Sigmoid colon (tissue), 7 donors: ENCODE data around the gene PHF11. TPM values are rescaled to one million over a fixed set of nuclear protein-coding genes. Genes with fewer than 3 reads are reported as not detected.

Source experiments
- DNase-seq: peaks from one replicate; pipeline ENCODE4 v3.0.0-alpha.2; 2019
- H3K27ac ChIP-seq, 4 donors: fragments of 200-600 bp; sonication (generic); one replicate each; pipeline ENCODE4 v1.5.1; 2016 to 2019; ENCODE audit warnings: mild to moderate bottlenecking in 1 of 4
- H3K27me3 ChIP-seq, 3 donors: fragments of 200-600 bp; sonication (generic); one replicate each; pipeline ENCODE4 v1.5.1; 2019; ENCODE audit warnings: mild to moderate bottlenecking in 1 of 3
- H3K36me3 ChIP-seq, 4 donors: fragments of 200-600 bp; sonication (generic); one replicate each; pipeline ENCODE4 v1.5.1; 2016 to 2019
- H3K4me1 ChIP-seq, 4 donors: fragments of 200-600 bp; sonication (generic); one replicate each; pipeline ENCODE4 v1.5.1; 2017 to 2019
- H3K4me3 ChIP-seq, 4 donors: fragments of 200-600 bp; sonication (generic); one replicate each; pipeline ENCODE4 v1.5.1; 2017 to 2019; ENCODE audit warnings: mild to moderate bottlenecking in 2 of 4, moderate library complexity in 1 of 4
- H3K9me3 ChIP-seq, 4 donors: fragments of 200-600 bp in 3 of 4; sonication (generic) in 3 of 4; one replicate each; pipeline versions ENCODE4 v1.5.1 to v1.6.1; 2013 to 2019
- CTCF ChIP-seq, 4 experiments: fragments of 450-650 bp in 3 of 4; fragments of 200-600 bp in 1 of 4; IDR thresholded peaks; one replicate each; pipeline ENCODE4 v1.5.1; 2016 to 2019; ENCODE audit warnings: antibody characterized with exemption in 4 of 4, mild to moderate bottlenecking in 3 of 4, moderate library complexity in 2 of 4
- EP300 ChIP-seq, 4 donors: sonication (generic); formaldehyde crosslinking; IDR thresholded peaks; one replicate each; pipeline ENCODE4 v1.6.1; 2017; ENCODE audit warnings: antibody characterized with exemption in 4 of 4
- POLR2A ChIP-seq, 2 donors: fragments of 450-650 bp; IDR thresholded peaks; one replicate each; pipeline ENCODE4 v1.6.1; 2016; ENCODE audit warnings: antibody characterized with exemption in 2 of 2, mild to moderate bottlenecking in 2 of 2, moderate library complexity in 2 of 2
- POLR2AphosphoS5 ChIP-seq, 4 donors: sonication (generic); formaldehyde crosslinking; IDR thresholded peaks; one replicate each; pipeline ENCODE4 v1.6.1; 2017; ENCODE audit warnings: antibody characterized with exemption in 4 of 4
- WGBS, 2 donors: extraction: QIAGEN DNeasy Blood & Tissue Kit; methylation state at CpG; one replicate each; pipeline ENCODE4 v1.1.7; 2013; 5-methylcytosine and 5-hydroxymethylcytosine counted together
- intact Hi-C: fragments of 100-400 bp; cut with DNase I; formaldehyde crosslinking; loops from one replicate; pipeline ENCODE4 v1.15.1; 2023
- polyA plus RNA-seq, 3 donors: library from polyadenylated mRNA; stranded (reverse); fragments of 200-250 nt; gene quantifications; one replicate each; pipeline ENCODE4 v1.2.3, GENCODE V29; 2013
- total RNA-seq, 4 donors: library from RNA; depleted of rRNA; stranded (reverse); fragments of >200 nt; gene quantifications; one replicate each; pipeline ENCODE4 v1.1.0, GENCODE V29; 2016
- donor health status: healthy with polysubstance abuse.
- donor health status: Bipolar disorder and iron deficiency.
- donor health status: healthy.

The PHF11 gene
- total and polyA plus RNA-seq, 7 donors = 20.1 to 52.1 (median 34.3) TPM

- no peaks in the 10 kb centered on the region for H3K9me3 ChIP-seq
- H3K4me3 ChIP-seq = no peak overlapping the region
- WGBS, 2 donors = 71 to 93% methylated on average over 10 of the region's 10 CpGs
- intact Hi-C loops = no loop called here
- H3K27ac ChIP-seq = no peak overlapping the region
- H3K36me3 ChIP-seq = peaks cover 0 to 68% (median 8%) of the 10 kb centered on the region in 4 donors
- no peaks in the 10 kb centered on the region for H3K4me1 ChIP-seq
- DNase-seq = no peak
- TF ChIP-seq POLR2AphosphoS5 (IDR thresholded peaks at IDR 0.05) (no peak), EP300 (IDR thresholded peaks at IDR 0.05) (no peak), POLR2A (IDR thresholded peaks at IDR 0.05) (no peak), CTCF (IDR thresholded peaks at IDR 0.05) (no peak)
- no peaks in the 10 kb centered on the region for H3K27me3 ChIP-seq
Observed at GRCh38 chr13:49550942-49551644, 55.3 kb downstream of the PHF11 start.

DNA sequence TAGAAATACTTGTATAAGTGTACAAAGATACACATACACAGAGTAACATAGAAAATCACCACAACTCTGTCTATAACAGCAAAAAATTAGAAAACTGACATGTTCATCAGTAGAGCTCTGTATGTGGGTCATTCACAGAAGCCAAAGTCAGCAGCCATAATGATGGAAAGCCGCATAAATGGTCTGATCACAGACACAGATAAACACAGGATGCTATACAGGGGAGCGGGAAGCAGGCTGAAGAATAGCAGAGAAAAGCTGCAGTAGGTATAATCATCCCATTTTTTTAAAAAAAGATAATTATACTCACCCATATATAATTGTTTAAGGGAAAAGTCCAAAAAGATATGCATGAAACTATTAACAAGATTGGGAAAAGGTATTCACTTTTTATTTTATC, 58.1 kb downstream of the PHF11 start:
- intact Hi-C loops = no loop called here

DNA sequence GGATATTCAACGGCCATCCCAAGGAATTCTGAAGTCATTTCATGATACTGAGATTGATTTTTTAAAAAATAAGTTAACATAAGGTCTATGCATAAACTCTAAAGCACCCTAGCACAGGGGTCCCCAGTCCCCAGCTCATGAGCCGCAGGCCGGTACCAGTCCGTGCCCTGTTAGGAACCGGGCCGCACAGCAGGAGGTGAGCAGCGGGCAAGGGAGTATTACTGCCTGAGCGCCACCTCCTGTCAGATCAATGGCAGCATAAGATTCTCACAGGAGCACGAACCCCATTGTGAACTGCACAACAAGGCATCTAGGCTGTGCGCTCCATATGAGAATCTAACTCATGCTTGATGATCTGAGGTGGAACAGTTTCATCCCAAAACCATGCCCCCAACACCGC, 58.6 kb downstream of the PHF11 start:
- no peak for TF ChIP-seq POLR2AphosphoS5 (IDR thresholded peaks at IDR 0.05)
- no peak for DNase-seq
- H3K27me3 ChIP-seq = no peaks in the 10 kb centered on the region
- H3K36me3 ChIP-seq = peaks cover 0 to 65% (median 9%) of the 10 kb centered on the region in 4 donors
- intact Hi-C loops = no loop called here
- no peak overlapping the region for H3K4me3 ChIP-seq
- no peak overlapping the region for H3K27ac ChIP-seq
- 86 to 90% methylated on average over 11 of the region's 11 CpGs for WGBS, 2 donors
- no peaks in the 10 kb centered on the region for H3K4me1 ChIP-seq
- no peaks in the 10 kb centered on the region for H3K9me3 ChIP-seq

More for the DNA sequence above, 58.1 kb downstream of the PHF11 start:
- Histone ChIP-seq H3K9me3 (no peaks in the 10 kb centered on the region), H3K36me3 (peaks cover 0 to 65% (median 7%) of the 10 kb centered on the region in 4 donors), H3K27me3 (no peaks in the 10 kb centered on the region), H3K4me3 (no peak overlapping the region), H3K4me1 (no peaks in the 10 kb centered on the region), H3K27ac (no peak overlapping the region)
- TF ChIP-seq POLR2AphosphoS5 (IDR thresholded peaks at IDR 0.05) (no peak), EP300 (IDR thresholded peaks at IDR 0.05) (no peak), POLR2A (IDR thresholded peaks at IDR 0.05) (no peak), CTCF (IDR thresholded peaks at IDR 0.05) (no peak)
- 95 to 97% methylated on average over 2 of the region's 2 CpGs for WGBS, 2 donors
- no peak for DNase-seq

- DNase-seq = no peak
- Histone ChIP-seq H3K27ac (no peak overlapping the region), H3K4me1 (no peaks in the 10 kb centered on the region), H3K4me3 (no peak overlapping the region), H3K36me3 (peaks cover 0 to 62% (median 3%) of the 10 kb centered on the region in 4 donors), H3K9me3 (no peaks in the 10 kb centered on the region), H3K27me3 (no peaks in the 10 kb centered on the region)
- TF ChIP-seq POLR2AphosphoS5 (IDR thresholded peaks at IDR 0.05) = no peak
- TF ChIP-seq POLR2A (IDR thresholded peaks at IDR 0.05) = no peak
- TF ChIP-seq EP300 (IDR thresholded peaks at IDR 0.05) = no peak
- TF ChIP-seq CTCF (IDR thresholded peaks at IDR 0.05) = no peak
- WGBS, 2 donors = 98% methylated on average over 3 of the region's 3 CpGs
- intact Hi-C loops = no loop called here
Observed at GRCh38 chr13:49559006-49559405, 63.3 kb downstream of the PHF11 start.

GRCh38 chr13:49560270-49561061, 64.7 kb downstream of the PHF11 start:
- WGBS, 2 donors = 20 to 47% methylated on average over 10 of the region's 10 CpGs
- intact Hi-C loops = no loop called here
- Histone ChIP-seq H3K27ac (no peak overlapping the region), H3K27me3 (no peaks in the 10 kb centered on the region), H3K36me3 (peaks cover 0 to 49% (median 3%) of the 10 kb centered on the region in 4 donors), H3K4me1 (no peaks in the 10 kb centered on the region), H3K4me3 (no peak overlapping the region), H3K9me3 (no peaks in the 10 kb centered on the region)
- DNase-seq = no peak
- TF ChIP-seq POLR2A (IDR thresholded peaks at IDR 0.05) (no peak), CTCF (IDR thresholded peaks at IDR 0.05) (no peak), EP300 (IDR thresholded peaks at IDR 0.05) (no peak), POLR2AphosphoS5 (IDR thresholded peaks at IDR 0.05) (no peak)
